GM19438 (cell line): ENCODE data around the gene SCFD2.
"Not testable (repeated sequence)": the region's sequence is repeated elsewhere in the genome, so short reads cannot be mapped to it uniquely, and the experiment has no call there.

Source experiments
- ATAC-seq: cut with Tn5 transposase; IDR thresholded peaks from one replicate; pipeline ENCODE4 v1.9.1; 2021; ENCODE audit warnings: low read depth; ENCODE audit not compliant: unreplicated experiment

Gene SCFD2

DNA sequence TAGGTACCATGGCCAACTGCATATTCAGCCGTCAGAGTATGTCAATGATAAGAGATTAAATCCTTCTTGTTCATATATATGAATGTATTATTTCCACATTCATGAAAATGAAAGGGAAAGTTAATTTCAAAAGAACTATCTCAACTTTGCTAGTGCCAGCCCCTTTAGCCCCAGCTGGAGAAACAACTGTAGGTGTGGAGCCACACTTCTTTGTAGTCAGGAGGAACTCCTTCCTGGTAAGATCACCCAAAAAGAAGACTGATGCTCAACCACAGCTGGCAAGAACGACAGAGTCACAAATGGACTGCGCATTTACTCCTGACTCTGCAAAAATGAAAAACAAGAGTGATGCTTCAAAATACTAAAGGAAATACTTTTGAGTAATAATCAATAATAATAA, 367.4 kb downstream of the SCFD2 start:
- ATAC-seq: no peak

DNA sequence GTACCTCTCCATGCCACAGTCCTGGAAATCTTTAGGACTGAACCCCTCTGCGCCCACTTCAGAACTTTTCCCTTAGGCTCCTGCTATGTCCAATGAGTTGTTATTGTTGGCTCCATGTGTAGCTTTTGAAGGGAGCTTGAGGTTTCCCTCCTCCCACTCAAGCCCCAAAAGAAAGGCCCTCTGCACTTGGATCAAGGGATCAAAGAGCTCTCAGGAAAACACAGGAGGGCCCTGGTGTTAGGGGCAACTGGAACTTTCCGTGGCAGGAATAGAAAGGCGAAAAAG, 368.8 kb downstream of the SCFD2 start:
- ATAC-seq: no peak

DNA sequence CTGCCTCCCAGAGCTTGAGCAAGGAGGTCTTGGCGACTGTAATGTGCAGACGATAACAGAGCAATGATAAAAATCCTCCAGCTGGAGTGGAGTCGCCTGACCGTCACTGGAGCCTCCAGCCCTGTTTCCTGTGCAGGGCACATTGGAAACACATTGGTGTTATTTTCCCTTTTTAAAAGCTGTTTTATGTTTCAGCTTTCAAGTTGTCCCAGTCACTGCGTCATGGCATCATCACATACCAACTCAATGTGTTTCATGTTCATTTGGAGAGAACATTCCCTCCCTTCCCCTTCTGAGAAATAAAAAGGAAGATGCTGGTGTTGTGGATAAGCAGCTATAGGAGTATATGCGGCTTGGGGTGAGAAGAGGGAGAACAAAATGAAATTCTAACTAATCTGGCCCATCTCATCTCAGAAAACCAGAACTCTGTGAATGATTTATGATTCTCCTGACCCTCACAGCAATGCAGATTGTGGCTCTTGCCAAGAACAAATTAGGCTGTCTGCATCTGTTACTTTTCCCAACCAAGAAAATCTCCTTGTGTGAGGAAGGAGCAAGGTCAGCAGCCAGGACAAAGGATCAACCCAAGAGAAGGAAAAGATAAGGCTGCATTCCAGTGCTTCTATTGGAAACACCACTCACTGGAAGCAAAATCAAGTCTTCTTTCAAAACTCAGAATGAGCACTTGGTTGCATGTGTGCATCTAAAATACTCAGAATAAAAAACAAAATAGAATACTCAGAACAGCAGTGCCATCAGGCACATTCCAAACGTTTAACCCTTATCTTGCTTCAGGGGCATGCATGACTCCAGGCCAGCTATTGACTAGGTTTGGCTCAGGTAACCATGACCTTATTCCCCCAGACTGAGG, 369.4 kb downstream of the SCFD2 start:
- no peak for ATAC-seq

DNA sequence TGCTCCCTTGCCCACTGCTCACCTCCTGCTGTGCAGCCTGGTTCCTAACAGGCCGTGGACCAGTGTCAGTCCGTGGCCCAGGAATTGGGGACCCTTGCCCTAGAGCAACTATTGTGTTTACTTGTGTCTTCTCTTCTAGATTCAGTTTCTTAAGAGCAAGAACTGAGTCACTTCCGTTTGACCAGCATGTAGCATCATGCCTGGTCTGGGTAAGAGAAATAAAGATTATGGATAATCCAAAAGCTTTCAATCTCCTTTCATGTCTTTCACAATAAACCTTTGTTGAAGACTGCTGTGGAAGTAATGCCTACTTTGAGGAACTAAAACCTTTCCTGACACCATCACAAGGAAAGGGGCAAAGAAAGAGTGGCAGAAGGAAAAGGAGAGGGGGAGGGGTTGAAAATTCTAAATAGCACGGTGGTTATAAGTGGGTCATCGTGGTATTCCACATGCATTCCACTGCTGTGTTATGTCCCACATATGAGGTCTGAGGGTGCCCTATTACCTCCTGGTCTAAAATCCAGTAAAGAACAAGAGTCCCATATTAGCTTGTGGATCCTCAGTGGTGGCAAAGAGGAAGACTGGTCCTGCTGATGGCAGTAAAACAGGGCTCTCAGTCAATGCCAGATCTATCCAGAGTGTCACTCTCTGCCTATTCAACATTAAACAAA, 370.4 kb downstream of the SCFD2 start:
- no peak for ATAC-seq

DNA sequence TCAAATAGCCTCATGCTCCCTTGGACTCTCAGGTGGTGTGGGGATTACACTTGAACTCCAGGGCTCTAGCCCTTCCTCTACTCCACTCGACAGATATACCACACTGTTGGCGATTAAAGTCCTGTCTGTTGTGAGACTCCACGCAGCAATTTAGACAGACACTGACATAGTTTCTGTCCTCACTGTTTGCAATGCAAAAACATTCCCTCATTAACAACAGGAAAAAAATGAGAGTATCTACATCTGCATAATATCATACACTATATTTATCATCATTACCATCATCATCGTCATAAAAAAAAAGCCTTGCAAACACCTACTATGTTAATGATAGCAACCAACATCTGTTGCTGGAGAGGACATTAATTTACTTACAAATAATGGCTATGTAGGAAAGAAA, 371.3 kb downstream of the SCFD2 start:
- ATAC-seq: no peak

DNA sequence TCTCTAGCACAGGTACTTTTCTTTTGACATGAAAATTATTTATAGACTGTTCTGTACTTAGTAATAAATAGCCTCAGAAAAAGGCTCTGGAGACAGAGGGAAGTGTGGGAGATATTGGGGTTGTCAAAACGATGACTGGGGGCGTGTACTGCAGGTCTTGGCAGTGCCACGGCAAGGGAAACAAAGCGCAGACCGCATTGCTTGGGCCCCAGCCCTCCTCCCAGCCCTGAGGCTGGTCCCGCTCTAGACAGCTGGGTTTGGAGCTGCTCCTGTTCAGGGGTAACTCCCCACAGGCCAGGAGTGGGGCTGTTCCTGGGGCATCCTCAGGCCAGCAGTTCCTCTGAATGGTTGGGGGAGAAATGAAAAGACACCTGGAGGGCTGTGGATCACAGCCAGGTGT, 372.1 kb downstream of the SCFD2 start:
- ATAC-seq: no peak

DNA sequence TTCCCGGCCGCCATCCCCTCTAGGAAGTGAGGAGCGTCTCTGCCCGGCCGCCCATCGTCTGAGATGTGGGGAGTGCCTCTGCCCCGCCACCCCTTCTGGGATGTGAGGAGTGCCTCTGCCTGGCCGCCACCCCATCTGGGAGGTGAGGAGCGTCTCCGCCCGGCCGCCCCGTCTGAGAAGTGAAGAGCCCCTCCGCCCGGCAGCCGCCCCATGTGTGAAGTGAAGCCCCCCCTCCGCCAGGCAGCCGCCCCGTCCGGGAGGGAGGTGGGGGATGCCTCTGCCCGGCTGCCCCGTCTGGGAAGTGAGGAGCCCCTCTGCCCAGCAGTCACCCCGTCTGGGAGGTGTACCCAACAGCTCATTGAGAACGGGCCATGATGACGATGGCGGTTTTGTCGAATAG, 373.3 kb downstream of the SCFD2 start:
- ATAC-seq: not testable (repeated sequence)

DNA sequence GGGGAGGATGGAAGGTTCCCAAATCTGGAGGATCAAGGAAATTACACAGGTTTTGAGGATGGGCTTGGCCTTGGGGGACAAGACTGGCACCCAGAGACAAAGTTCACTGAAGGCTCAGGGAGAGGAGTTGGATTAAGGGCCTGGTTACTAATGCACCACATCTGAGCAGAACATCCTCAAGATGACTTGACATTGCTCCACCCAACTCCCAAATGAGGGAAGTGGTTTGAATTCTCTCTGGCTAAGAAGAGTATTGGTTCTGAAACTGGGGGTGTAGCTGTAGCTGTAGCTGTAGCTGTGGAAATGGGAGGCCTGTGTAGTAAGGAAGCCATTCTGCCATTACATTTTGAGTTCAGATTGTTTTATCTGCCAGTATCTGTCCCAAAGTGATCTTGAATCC, 374.4 kb downstream of the SCFD2 start:
- ATAC-seq: no peak

DNA sequence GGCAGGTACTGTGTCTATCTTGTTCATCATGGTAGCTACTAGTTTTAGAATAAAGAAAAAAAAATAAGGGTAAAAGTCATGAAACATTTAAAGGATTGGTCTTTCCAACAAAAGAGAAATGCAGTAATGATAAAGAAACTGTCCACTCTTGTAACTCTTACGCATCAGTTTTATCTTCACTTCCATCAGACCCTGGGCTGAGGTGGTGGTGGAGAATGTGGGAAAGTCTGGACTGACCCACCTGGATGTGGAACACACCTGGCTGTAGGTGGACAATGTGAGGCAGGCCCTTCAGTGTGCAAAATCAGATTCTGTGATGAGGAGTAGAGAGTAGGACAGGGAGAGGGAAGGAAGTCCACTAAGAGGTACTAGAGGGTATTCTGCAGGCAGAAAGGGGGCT, 375.2 kb downstream of the SCFD2 start:
- no peak for ATAC-seq

DNA sequence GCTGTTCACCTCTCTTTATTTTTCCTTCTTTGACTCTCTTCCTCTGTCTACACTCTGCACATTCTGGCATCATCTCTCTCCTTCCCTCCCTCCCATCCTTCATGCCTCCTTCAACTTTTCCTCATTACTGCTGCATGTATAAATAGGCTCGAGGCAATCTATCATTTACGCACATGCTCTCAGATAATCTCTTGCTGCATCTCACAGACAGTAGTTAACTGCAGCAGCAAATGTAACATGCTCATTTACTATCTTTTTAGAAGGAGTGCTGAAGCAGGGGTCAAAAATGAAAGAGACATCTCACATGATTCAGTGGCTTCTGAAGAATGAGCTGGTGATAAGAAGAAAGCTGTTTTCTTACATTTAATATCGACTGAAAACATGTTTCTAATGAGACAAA, 376.0 kb downstream of the SCFD2 start:
- ATAC-seq: no peak

DNA sequence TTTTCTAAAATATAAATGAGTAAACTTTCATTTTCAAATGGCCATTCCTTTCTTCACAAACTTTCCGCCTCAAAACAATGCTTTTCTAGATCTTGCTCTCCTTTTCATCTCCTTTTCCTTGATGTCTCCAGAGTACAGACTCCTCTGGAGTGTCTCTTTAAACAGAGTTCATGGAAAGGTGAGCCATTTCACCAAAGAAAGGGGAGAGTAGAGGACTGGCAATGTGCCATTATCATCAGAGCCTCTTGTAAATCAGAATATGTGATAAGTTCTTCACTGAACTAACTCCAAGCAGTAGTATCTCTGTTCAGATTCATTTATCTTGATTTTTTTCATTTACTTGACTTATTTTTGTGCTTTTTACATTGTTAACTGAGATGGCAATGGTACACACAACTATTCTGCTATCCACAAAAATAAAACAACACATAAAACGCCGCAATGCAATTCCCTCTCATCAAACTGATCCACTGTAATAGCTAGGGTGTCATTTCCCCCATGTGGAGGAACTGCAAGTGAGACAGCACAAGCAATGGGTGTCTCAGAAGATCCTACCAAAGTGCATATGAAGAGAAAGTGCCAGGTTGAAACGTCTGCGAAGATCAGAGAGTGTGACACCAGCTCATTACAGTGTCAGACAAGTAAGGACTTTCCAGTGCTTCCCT, 378.3 kb downstream of the SCFD2 start:
- no peak for ATAC-seq

DNA sequence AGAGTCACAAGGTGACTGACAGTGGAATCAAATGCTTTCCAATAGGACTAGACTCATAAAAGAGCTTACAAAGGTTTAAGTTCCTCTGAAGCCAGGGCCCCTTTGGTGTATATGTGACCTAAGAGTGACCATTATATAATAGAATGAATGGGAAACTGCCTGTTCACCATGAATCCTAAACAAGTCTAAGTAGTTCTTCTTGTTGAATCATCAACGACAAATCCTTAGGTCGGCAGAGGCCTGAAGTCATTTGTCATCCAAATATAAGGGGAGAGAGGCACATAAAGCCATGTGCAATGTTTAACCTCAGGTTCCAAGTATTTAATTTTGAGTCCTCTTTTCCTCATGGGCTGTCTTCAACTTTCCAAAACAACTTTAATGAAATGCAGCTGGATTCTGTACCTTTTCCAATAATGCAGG, 381.4 kb downstream of the SCFD2 start:
- ATAC-seq: no peak

DNA sequence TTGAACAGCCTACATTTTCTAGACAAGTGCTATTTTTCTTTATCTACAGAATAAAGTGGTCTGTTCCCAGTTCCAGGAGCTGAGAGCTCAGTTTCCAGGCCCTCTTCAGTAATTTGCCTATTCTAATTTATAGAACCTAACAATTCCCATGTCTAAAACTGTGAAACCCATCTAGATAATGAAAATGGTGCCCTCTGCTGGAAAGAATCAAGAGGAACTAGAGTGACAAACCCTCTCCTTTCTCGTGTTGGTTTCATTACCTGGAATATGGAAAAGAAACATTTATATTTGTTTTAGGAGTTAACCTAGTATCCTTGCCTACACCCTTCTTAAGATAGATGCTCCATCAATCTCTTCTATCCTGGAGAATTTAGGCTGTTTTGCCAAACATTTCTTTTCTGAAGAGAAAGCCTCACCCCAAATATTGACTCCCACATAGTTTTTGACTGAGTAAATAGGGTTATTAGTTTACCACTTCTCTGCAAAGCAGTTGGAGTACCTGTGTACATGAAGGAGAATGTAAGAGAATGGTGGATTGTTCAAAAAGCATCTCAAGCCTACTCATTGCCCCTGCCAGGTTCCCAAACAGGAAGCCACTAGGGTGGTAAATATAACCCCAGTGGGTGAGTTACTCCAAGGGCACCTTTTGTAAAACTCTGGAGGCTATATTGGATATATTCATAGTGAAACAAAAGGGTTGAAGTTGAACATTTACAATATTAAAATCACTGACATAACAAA, 382.1 kb downstream of the SCFD2 start:
- no peak for ATAC-seq

DNA sequence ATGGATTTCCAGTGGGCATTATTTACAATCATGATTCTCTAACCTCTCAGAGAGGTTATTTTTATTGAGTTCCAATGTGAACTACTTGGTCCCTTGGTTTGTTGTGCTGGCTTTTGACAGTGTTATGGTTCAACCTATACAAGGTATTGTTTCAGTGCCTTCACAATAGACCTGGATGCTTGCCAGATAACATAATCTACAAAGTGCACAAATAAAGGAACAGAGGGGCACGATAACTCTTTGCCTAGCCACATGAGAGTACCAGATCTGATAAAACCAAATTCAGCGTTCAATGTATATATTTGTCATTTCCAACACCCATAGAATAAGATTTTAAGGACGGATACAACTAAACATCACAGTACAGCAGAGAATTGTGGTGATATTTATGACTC, 382.9 kb downstream of the SCFD2 start:
- ATAC-seq: no peak

DNA sequence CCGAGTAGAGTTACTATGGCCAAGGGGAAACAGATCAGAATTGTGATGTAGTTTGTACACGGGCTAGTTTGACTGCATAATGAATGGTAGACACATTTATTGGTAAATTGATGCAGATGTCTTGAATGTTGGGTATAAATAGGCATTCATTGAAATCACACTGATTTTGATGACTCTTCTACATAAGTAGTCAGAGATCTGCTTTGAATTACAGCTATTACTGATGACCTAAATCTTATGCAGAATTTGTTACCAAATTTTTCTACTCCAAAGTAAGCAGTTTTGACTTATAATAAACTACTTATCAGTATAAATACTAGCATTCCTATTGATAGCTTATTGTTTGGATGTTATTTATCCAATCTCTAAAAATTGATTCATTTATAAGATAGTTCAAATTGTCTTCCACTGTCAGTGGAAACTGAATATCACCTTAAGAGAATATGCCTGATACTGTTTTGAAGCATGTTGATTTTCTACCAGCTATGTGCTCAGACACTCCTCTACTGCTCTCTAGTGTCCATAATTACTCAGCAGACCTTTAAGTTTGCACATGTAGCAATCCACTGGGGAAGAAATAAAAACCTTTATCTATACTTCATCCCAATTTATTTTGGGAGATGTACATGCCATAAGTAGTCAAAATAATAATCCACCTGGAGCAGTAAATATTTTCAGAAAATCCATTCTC, 383.5 kb downstream of the SCFD2 start:
- no peak for ATAC-seq

DNA sequence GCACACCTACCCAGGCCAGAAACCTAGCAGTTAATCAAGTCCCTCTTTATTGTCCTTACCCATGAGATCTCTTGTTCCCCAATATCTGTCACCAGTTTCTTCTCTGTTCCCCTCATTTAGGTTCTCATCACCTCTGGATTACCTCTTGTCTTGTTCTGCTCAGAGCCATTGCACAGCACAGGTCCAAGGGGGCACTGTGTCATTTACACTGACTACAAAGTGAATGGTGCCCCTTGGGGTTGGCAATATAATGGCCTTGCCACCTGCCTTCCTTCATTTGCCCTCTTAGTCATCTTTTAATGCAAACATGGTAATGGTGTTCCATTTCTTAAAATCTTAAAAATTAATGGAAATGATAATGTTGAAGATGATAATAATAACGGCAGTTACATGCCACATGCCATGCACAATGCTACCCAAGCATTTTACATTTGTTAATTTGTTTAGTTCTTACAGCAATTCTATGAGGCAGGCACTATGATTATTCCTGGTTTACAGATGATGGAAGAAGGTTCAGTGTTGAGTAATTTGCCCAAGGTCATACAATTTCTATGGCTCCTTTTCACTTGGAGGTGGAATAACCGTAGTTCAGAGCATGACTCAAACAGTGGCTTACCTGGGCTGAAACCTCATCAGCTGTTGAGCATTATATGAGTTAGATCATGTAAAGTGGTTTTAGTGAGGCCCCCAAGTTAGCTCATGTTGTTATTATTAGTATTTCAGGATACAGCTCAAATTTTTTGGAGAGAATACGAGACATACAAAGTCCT, 385.9 kb downstream of the SCFD2 start:
- no peak for ATAC-seq

DNA sequence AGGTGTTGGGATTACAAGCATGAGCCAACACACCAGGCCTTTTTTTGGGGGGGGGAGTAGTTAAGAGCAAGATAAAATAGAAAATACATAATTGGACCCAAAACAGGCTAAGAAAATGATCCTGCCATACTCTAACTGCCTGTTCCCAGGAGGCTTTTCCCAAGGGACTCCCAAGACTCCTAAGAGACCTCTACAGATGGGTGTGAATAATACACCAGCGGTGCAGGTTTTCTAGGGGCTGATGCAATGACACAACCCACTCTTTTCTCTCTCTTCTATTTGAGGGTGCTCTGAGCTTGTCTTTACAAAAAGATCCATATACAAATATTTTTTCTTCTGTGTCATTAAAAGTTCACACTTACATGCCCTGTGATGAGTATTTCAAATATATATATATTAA, 386.8 kb downstream of the SCFD2 start:
- no peak for ATAC-seq

DNA sequence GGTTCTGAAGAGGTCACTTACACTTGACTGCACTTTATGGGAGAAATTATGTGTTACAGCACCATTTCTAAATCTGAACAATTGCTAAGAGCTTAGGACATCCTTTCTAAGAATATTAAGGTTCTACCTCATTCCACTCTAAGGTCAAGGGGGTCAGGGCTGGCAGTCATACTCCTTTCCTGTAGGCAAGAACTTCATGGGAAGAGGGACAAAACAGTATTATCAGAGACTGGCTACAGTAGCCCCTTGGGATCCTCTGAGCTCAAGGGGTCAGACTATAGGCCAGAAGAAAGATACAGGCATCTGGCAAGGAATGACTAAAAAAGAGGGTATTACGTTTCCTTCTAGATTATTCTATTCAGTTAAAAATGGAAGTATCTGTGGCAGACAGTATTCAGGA, 388.6 kb downstream of the SCFD2 start:
- ATAC-seq: no peak

DNA sequence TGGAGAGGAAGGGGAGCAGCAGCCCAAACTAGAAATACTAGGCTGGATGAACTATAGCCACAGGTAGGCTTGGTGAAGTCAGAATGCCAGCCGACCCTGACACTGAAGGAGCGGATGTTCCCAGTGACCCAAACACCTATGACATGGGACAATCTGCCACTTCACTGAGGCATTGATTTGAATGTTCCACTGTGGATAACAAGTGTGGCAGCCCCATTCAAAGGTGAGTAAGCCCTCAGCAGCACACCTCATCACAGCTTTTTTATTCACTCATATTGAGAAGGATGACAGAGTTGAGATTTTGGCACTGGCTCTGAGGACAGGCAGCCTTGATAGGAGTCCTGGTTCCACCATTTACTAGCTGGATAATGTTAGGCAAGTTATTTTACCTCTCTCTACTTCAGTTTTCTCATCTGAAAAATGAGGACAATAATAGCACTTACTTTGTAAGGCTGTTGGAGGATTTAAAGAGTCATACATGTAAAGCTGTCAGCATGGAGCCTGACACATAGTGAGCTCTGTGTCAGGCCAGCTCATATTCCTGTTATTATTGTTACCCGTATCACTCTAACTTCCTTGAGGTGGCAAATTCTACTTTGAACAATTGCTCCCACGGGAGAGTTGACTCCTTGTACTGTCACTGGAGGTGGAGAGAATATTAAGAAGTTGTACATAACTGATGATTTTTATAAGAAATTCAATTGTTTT, 389.2 kb downstream of the SCFD2 start:
- no peak for ATAC-seq
